Activated gamma-delta T cell (primary cell): ENCODE results near the gene RANBP3.

Experiments used
- DNase-seq: peaks from one replicate; lab custom pipeline; 2025; lab: John Stamatoyannopoulos, UW

RANBP3 gene

DNA sequence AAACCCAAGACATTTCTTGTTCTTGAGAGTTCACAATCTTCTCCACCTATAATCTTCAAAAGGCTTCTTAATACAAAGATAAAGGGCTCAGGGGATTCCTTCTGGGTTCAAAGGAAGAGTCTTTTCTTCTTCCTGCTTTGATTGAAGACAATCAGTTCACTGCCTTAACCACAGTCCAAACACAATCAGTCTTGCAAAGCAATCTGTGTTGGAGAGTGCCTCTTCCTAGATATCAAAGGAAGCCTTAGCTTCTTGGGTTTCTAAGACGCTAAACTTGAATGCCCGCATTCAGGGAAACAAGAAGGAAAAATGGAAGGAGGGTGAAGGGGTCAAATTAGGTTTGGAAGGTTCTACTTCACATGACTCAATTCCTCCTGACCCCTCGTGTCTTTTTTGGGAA is 27.2 kb downstream of the RANBP3 start:
- DNase-seq, result no peak

- DNase-seq, result no peak
Observed at GRCh38 chr19:5949792-5950305, 28.1 kb downstream of the RANBP3 start.

DNA sequence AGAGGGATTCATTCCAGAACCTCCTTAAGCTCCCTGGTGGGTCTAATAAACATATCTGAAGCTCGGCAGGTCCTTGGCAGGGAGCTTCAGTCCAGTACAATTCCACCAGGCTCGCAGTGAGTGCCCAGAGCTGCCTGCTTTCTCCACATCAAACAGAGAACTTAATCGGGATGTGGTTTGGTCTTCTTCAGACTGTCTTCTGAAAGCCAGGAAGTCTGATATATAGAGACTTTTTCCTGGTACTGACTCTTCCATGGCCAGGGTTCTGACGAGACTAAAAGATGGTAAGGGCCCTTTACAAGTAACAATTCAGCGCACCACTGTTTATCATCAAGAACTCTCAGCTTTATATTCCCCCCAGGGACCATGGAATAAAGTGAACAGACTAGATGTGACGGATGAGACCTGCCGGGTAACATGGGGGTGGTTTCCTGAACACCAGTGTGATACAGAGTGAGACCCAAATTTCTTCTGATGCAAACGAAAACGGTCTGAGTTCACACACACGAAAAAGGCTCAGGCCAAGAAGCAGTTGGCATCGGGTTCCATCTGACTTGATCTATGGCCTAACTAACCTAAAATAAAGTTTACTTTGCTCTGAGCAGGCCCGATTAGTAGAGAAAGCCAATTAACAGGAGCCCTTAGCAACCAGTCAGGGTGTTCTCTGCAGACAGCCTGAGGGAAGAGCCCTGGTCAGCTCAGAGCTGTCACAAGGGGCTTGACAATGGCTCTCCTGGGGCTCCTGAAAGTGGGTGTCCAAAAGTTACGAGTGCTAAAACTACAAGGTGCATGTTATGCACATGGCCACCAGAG is 29.0 kb downstream of the RANBP3 start:
- DNase-seq, result no peak

GRCh38 chr19:5947435-5947834 is 30.5 kb downstream of the RANBP3 start:
- no peak for DNase-seq

- DNase-seq, result no peak
Observed at GRCh38 chr19:5943623-5944022, 34.3 kb downstream of the RANBP3 start.

DNA sequence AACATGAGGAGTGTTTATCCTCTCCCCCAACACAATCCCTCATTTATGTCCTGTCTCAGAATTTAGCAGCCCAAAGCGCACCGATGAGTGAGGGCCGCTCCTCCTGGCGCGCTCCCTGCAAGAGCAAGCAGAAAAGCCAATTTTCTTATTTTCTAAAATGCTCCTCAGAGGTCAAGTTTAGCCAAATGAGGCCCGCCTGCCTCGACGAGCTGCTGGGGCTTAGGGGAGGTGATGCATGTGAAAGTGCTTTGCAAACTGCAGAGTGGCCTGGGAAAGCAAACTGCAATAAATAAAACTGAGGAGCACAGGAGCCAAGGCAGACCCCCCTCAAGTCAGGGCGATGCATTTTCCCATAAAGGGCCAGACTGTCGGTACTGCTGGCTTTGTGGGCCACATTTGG is 34.9 kb downstream of the RANBP3 start:
- no peak for DNase-seq

GRCh38 chr19:5941673-5942072 is 36.3 kb downstream of the RANBP3 start:
- DNase-seq, result no peak

DNA sequence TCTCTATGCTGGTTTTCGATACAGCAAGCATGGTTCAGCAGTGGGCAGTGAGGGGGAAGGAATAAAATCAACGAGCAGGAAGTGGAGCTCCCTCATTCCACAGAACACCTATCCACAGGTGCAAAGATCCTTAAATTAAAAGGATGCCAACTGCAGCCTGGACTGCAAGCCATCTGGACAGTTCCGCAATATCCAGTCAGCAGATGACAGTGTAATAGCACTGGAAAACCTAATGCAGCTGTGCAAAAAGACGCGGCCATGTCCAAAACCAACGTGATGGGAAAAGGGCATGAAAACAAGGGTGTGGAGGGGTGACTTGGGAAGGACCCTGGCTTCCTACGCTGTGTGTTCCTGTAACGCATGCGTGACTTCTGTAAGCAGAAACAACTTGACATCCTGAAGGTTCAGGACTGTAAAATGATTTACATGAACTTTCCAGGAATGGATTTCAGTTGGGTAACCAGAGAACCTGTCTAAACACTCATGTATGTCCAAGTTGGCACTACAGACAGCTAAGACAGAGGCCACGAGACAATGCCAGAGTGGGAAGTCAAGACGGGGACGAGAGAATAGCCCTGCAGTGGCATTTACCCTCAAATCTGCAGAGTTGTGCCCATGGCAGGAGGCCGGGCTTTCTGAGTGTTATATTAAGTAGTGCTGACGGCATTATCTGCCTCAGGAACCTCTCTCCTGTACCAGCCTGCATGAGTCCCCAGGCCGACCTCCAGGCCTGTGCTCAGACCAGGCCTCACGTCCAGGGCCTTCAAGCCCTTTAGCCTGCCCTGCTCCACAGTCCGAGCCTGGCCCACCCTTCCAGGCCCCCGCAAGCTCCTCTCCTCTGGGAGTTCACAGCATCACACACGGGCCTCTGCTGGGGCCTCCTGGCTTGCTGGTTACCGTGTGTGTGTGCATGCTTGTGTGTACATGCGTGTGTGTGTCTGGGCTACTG is 37.4 kb downstream of the RANBP3 start:
- no peak for DNase-seq

- no peak for DNase-seq
Observed at GRCh38 chr19:5937550-5937949, 40.4 kb downstream of the RANBP3 start.

- no peak for DNase-seq
Observed at GRCh38 chr19:5936292-5936592, 41.7 kb downstream of the RANBP3 start.

DNA sequence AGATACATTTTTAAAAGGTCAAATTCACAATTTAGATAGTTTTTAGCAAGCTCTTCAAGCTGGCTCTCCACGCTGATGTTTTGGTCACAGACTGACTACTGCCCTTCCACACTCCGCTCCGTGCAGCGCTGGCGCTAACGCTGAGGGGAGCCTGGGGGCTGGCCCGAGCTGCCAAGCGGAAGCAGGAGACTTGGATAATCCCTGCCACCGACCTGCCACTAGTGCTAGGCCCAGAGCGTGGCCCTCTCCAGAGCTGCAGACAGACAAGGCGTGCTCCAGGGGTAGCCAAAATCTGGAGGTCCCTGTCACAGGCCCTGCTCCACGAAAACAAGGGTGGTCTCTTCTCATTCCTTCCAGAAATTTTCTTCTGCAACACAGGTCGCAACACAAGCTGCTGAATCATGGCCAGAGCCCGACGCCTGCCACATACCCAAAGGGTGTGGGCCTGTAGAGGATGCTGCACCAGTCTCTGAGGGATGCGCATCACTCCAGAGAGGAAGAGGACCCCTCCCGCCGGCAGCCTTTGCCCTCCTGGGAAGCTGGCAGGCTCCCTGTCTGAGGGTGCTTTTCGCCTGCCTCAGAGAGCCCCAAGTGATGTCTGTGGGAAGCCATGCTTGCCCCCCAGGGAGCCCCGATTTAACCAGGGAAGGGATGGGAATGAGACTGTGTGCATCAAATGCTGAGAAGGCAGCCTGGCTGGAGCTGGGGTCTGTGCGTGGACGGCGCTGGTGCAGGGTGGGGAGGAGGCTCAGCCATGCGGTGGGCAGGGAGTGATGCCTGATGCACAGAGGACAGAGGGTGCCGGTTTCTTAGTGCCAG is 42.3 kb downstream of the RANBP3 start:
- no peak for DNase-seq

GRCh38 chr19:5934774-5935472 is 43.0 kb downstream of the RANBP3 start:
- DNase-seq, result no peak

- no peak for DNase-seq
Observed at GRCh38 chr19:5934069-5934401, 43.9 kb downstream of the RANBP3 start.

- DNase-seq, result no peak
Observed at GRCh38 chr19:5933391-5934068, 44.4 kb downstream of the RANBP3 start.

GRCh38 chr19:5932609-5933262 is 45.2 kb downstream of the RANBP3 start:
- DNase-seq, result no peak

DNA sequence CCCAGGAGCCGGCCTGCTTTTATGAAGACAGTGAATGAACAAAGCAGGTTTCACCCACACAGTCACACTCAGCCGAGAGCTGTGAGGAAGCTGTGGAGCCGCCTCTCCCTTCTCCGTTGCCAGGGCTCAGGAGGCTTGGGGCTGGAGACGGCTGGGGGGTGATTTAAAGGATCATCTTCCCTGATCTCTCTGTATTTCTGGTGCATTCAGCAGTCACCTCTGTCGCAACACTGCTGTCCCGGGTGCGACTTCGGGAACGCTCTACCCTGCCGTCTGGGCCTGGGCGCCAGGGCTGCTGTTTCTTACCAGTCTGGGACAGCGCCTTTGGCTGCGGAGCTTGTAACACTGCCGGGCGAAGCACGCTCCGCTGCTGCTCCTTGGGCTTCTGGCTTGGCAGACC is 45.8 kb downstream of the RANBP3 start:
- DNase-seq, result no peak

GRCh38 chr19:5931251-5931650 is 46.7 kb downstream of the RANBP3 start:
- no peak for DNase-seq

- DNase-seq, result no peak
Observed at GRCh38 chr19:5929625-5930024, 48.3 kb downstream of the RANBP3 start.

DNA sequence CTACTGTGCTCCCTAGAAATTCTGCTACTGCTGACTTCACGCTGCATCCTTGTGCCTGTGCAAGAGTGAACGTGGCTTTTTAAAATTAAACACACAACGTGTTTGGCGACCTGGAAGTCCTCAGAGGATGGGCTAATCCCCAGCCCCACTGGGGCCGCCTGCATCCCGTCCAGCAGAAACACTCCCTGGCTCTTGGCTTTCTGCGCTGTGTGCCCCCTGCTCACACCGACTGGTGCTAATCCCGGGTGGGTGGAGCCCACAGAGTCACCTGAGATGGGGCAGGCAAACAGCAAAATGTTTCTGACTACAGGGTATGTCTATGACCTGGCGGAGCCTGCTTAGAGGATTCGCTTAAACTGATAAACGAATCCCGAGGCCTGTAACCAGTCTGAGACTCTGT is 48.8 kb downstream of the RANBP3 start:
- DNase-seq, result no peak

- no peak for DNase-seq
Observed at GRCh38 chr19:5927441-5927821, 50.5 kb downstream of the RANBP3 start.
